MV-4-11 (cell line): ENCODE data around the gene EFCAB12.
"Not testable (repeated sequence)": the region's sequence is repeated elsewhere in the genome, so short reads cannot be mapped to it uniquely, and the experiment has no call there.

Experiments
- DNase-seq: peaks from one replicate; lab custom pipeline; 2025; lab: John Stamatoyannopoulos, UW

EFCAB12 gene

DNA sequence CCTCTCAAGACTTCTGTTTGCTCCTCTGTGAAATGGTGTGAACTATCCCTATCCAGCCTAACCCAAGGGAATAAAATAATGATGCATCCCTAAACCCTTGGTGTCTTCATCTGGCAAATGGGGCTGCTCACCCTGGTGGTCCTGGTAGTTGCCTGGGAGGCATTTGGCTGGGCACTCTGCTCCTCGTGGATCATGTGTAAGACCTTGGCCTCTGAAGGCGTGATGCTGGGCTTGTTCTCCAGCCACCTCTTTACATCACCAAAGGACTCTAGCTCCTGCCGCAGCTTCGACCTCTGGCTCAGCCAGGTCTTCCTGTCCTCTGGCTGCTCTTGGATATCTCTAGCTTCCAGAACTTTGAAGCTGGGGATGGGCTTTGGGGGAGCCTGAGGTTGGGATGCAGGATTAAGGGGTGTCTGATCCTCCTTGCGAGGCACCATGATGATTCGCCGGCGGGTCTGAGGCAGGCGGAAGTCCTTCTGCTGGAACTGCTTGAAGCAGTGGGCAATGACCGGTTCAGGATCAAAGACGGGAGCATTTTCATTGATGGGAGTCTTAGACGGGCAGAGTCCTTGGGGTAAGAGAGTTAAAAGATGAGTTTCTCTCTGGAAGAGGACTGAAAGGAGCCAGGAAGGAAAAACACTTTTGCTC lies 7.1 kb downstream of the EFCAB12 start:
- no peak for DNase-seq

DNA sequence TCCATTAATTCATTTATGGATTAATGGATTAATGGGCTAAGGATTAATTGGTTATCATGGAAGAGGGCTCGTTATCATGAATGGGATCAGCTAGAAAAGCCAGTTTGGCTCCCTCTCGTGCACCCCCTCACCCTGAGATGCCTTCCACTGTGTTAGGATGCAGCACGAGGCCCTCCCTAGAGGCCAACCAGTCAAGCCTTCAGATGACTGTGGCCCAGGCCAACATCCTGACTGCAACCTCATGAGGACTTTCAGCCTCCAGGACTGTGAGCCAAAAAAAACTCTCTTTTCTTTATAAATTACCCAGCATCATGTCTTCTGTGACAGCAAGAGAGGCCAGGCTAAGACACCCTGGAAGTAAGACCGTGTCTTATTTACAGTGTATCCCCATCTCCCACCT lies 9.0 kb downstream of the EFCAB12 start:
- no peak for DNase-seq

DNA sequence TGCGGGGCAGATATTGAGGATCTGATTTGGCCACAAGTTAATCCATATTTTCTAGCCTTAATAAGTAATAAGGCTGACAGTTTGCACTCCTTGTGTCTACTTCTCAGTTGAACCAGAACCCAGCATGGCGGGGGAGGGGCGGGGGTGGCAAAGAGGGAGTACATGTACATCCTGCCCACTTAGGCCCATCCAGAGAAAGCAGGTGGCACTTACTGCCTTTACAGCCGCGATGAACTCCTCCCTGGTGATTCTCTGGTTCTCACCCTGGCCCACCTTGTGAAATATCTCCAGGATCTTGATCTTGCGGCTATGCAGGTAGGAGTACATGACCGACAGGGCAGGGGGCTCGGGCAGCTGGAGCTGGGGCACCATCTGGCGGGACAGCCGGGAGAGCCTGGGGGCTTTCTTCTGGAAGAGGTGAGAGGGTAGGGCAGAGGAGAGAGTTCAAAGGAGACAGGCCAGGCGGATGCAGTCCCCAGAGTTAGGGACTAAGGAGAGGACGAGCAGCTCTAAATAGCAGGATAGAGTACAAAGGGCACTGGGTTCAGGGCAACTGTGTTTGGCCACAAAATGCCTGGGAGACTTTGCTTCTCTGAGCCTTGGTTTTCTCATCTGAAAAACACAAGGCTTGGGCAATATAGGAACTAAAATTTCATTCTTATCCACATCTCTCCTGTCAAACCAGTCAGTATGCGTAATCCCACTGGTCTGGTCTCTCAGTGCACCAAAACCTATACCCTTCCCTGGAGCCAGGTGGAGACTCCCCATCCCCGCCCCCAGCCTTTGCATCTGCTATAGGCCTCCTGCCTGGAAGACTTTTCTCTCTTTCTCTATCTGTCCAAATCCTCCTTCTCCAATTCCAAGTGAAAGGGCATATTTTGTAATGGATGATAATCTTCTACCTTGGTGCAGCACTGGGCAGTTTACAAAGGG lies 10.1 kb downstream of the EFCAB12 start:
- no peak for DNase-seq

DNA sequence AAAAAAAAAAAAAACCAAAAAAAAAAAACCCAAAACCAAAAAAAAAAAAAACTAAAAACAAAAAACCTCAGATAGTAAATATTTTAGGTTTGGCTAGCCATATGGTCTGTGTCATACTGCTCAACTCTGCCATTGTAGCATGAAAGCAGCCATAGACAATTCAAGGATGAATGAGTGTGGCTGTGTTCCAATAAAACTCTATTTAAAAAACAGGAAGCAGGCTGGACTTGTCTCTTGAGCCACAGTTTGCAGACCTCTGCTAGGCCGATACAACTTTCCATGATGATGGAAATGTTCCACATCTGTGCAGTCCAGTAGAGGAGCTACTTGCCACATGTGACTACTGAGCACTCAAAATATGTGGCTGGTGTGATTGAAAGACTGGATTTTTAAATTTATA lies 11.1 kb downstream of the EFCAB12 start:
- peak; percentile 25 for DNase-seq

DNA sequence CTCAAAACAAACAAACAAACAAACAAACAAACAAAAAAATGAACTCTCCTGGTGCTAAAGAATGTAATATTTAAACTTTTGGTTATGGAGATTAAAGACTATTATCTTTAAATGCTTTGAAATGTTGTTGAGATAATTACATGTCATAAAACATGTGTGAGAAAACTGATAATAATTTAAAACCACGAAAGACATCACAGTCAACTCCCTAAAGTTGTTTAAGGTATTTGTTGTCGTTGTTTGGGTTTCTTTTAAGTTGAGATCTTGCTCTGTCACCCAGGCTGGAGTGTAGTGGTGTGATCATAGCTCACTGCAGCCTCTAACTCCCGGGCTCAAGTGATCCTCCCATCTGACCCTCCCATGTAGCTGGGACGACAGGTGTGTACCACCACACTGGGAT lies 12.0 kb downstream of the EFCAB12 start:
- DNase-seq, result no peak

DNA sequence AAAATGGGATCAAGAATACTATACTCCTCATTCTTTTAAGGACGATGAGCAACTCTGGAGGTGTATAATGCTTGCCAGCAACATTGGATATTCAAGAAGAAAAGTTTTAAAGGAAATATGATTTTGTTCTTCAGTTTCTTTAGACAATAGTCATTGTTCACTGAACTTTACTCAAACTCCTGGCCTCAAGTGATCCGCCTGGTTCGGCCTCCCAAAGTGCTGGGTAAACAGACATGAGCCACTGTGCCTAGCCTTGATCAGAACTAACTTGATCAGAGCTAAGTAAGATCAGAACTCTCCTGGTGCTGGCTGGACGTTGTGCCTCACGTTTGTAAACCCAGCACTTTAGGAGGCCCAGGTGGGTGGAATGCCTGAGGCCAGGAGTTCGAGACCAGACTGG lies 12.6 kb downstream of the EFCAB12 start:
- no peak for DNase-seq

DNA sequence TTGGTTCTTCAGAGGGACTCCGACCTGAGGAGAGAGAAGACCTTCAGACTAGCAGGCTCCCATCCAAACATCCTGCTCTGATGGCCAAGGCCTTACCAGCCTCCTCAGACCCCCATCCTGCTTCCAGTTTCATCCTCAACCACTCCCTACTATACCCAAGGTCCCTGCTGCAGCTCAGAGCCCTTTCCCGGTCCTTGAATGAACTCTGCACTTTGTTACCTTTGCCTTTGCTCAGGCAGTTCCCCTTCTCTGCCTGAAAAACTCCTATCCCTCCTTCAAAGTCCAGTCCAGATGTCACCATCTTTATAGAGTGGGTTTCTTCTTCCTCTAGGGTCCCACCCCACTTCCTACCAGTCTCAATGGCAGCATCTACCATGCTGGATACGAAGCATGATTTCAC lies 13.1 kb downstream of the EFCAB12 start:
- no peak for DNase-seq

DNA sequence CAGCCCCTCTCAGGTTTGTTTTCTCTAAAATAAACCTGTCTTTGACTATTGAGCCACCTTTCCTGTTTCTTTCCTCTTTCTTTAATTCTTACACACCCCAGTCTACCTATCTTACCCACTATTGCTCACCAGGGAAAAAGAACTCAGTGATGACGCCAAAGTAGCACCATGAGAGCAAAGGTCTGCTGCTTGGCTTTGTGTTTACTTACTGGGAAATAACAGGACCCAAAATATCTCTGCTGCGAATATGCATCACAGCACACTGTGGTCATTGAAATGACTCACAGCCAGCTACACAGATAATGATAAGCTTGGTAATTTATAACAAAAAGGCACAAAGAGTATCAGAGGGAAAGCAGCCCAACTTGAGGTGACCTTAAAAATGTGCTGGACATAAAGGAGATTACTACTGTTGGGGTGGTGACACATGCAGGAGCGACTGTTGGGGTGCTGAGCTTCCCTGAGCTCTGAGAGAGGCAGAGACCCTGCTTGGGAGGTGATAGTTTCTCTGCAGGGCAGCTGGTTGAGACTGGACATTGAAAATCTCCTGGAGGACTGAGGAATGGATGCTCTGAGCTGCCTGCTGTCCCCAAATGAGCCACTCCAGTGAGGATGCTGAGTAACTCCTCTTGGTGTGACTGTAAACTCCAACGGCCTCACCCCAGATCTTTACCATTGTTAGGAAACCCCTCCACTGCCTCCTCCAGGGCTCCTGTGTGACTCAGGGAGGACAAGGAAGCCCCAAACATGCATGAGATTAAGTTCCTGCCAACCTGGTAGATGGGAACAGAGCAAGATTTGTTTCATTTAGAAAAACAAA lies 14.5 kb downstream of the EFCAB12 start:
- DNase-seq, result no peak

DNA sequence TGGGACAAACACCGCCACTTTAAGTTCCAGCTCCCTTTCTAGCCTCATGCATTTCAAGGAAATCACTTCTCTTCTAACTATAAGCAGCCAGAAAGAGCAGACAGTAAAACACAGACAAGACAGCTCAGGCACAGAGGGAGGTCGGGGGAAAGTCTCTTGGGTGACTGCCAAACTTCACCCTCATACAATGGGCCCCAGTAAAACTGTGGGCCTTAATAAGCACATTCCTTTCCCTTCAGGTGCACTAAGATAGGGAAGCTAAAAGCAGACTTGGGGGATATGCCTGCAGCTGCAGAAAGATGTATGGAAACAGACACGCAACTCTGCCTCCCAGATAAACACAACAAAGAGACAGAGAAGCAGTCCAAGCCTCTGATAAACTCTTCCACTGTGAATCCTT lies 15.2 kb downstream of the EFCAB12 start:
- DNase-seq, result not testable (repeated sequence)

DNA sequence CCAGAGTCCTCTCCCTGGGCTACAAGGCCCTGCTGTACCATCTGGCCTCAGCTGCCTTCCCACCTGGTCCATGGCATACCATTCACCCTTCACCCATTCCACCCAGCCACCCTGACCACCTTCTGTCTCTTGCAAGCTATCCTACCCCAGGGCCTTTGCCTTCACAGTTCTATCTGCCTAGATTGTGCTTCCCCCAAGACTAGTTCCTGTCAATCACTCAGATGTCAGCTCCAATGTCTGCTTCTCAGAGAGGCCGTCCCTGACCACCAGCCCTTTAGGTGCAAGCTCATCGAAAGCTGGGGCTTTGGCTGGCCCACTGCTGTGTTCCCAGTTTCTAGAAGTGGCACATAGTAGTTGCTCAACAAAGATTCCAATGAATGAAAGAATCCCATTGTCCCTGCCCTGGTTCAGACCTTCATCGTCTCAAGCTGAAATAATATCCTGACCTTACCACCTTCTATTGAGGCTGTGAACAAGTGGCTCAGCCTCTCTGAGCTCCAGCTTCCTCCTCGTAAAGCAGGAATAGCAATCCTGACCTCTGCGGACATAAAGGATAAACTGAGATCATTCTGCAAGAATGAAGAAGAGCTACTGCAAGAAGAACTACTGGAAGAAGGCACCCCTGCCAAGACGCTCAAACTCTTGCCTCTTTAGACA lies 15.8 kb downstream of the EFCAB12 start:
- DNase-seq, result no peak

DNA sequence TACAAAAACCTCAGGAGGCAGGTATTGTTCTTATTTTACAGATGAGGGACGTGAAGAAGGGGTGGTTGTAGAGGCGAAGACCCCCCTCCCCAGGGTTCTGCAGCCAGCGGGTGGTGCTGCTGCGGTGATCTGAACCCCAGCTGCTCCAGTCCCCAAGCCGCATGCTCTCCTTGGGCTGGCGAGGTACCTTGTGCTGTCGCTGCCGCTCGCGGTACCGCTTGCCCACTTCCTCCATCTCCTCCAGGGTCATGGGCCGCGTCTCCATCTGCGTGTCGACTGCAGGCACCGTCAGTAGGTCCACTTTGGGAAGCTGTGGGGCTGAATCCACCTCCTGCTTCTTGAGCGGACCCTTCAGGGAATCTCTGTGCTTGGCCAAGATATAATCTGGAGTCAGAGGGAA lies 17.5 kb downstream of the EFCAB12 start:
- DNase-seq, result no peak

DNA sequence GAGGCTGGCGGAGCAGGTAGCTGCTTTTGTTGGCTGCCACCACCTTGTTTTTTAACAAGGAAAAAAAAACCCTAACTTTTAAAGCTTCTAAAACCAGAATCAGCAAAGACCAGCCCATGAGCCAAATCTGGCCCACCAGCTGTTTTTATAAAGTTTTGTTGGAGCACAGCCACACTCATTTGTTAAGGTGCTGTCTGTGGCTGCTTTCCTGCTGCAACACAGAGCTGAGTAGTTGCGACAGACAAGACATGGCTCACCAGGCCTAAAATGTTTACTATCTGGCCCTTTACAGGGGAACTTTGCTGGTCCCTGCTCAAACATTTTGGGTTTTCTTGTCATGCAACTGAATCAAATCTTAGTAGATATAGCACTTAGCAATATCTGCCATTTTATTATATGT lies 18.9 kb downstream of the EFCAB12 start:
- DNase-seq, result peak; percentile 43

DNA sequence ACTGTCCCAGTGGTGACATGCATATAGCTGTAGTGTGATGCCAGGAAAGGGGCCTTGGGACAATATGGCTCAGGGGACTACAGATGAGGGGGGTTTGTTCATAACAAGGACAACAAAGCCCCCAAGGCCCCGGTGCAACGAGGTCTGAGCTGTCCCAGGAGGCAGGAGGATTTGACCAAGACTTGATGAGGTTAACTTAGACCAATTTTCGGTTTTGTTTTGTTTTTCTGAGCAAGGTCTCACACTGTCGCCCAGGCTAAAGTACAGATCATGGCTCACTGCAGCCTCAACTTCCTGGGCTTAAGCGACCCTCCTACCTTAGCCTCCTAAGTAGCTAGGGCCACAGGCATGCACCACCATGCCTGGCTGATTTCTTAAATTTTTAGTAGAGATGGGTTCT lies 23.8 kb downstream of the EFCAB12 start:
- DNase-seq, result no peak

DNA sequence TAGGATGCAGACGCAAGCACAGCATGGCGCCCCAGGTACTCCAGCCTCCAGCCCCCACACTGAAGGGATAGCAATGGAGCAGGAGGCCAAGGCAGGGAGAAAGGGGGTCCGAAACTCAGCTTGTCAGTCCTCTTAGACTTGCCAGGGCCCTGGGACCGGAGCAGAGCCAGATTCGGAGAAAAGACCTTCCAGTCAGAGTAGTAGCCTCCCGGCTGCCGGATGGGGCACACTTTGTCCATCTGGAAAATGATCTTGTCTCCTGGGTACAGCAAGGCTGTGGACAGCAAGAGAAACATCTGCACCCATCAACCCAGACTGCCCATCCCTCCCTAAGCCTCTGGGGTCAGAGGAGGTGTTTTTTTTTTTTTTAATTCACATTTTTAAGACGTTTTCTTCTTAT lies 24.3 kb downstream of the EFCAB12 start:
- no peak for DNase-seq

DNA sequence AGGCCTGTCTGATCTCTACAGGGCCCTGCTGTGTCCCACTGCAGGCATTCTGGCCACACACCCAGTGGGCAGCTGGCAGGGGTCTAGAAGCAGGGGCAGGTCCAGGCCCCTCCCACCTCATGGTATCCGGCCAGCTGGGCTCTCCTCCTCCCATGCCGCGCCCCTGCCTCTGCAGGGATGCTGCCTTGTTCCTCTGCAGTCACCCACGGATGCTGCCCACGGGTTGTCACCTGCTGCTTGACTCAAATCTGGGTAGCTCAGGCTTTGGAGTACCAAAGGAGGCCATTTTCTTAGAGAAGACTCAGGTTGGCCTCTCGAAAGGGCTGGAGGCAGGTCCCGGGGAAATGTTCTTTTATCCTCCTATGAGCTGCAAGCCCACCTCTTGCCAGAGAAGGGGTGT lies 25.0 kb downstream of the EFCAB12 start:
- no peak for DNase-seq

DNA sequence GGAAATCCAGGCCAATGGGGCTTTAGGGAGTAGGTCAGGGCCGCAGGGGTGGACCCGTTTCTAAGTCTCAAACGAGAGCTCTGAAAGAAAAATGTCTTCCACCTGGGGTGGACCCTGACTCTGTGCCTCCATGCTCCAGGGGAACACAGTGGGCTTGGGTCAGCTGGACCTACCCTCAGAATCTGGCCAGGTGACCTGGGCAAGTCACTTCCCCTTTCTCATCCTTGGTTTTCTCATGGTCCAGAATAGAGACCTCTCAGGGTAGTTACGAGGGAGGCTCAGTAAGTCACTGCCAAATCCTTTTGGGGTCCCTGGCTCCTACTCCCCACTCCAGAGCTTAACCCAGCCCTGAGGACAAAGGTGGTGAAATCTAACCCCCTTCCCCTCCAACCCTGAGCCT lies 25.8 kb downstream of the EFCAB12 start:
- DNase-seq, result no peak

DNA sequence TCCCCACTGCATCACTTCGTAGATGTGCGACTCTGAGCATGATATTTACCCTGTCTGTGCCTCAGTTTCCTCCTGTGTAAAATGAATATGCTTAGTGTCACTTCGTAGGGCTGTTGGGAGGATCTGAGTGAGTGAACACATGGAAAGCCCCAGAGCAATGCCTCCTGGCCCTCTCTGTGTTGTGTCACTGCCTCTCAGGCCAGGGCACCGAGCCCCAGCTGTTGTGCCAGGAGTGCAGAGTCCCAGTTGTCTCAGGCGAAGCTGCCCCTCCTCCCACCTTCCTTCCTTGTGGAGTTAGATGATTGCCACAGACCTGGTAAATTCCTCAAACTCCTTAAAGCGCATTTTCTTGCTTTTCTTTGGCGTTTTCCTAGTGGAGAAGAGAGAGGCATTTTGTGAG lies 26.2 kb downstream of the EFCAB12 start:
- DNase-seq, result no peak

DNA sequence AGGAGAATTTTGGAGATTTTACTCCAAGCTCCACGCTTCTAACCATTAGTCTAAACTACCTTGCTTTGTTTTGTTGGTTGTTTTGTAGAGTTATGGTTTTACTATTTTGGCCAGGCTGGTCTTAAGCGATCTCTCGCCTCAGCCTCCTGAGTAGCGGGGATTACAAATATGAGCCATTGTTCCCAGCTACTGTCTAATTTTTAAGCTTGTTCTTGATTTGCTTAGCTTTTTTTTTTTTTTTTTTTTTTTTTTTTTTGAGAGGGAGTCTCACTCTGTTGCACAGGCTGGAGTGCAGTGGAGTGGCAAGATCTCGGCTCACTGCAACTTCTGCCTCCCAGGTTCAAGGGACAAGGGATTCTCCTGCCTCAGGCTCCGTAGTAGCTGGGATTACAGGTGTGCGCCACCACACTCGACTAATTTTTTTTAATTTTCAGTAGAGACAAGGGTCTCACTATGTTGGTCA lies 28.5 kb downstream of the EFCAB12 start:
- peak; percentile 62 for DNase-seq

DNA sequence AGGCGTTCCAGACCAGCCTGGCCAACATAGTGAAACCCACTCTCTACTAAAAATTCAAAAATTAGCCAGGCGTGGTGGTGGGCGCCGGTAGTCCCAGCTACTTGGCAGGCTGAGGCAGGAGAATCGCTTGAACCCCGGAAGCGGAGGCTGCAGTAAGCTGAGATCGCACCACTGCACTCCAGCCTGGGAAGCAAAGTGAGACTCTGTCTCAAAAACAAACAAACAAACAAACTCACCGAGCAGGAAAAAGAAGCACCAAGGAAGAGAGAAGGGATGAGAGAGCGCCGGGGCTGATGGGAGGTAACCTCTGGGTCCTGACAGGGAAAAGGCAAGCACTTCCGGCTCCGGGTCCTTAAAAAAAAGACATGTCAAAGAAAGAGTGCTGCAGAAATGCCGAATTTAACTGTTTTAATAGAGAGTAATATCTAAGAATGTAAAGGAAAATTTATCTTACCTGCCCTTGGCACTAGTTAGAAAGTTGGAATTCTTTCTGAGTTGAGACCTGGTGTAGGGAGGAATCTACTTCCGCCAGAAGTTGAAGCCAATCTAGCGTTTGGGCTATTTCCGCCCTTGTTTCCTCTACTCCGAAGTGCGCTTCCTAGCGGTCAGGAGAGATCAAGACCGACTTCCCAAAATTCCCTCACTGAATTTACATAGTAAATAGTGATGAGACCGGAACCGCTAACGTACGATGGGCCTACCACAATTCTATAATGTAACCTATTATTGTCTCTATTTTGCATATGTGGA lies 29.1 kb downstream of the EFCAB12 start:
- DNase-seq, result peak; percentile 95

DNA sequence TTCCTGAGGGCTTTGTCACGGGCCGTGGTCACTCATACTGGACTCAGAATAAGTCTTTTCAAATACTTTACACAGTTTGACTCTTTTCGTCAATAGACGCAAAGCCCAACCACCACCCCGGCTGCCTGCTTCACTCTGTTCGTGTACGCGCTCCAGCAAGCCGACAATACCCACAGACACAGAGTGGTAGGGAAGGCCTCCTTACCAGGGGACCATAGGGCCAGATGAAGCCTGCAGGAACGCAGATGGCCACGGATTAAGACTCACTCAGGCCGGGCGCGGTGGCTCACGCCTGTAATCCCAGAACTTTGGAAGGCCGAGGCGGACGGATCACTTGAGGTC lies 29.7 kb downstream of the EFCAB12 start:
- no peak for DNase-seq
